H9 (cell line): Measurements from ENCODE around the gene DHRSX. TPM values are rescaled to one million over a fixed set of nuclear protein-coding genes. Genes with fewer than 3 reads are reported as not detected.

Source experiments
- DNase-seq: peaks from one replicate; pipeline ENCODE4 v3.0.0-alpha.2; 2017
- H2AFZ ChIP-seq: one replicate; pipeline ENCODE4 v1.6.1; 2013; ENCODE audit warnings: mild to moderate bottlenecking, low read length, control low read depth, moderate library complexity
- H2AK5ac ChIP-seq: 2 replicates; pipeline ENCODE4 v1.6.1; 2013; ENCODE audit warnings: low read length, control low read depth, mixed read lengths; ENCODE audit not compliant: insufficient read length
- H2BK120ac ChIP-seq: one replicate; pipeline ENCODE4 v1.6.1; 2013; ENCODE audit warnings: low read depth, mild to moderate bottlenecking, low read length, control low read depth, inconsistent platforms; ENCODE audit not compliant: poor library complexity, severe bottlenecking
- H2BK12ac ChIP-seq: 2 replicates; pipeline ENCODE4 v1.6.1; 2013; ENCODE audit warnings: low read length, control low read depth, mixed read lengths, low read depth; ENCODE audit not compliant: insufficient read length
- H2BK15ac ChIP-seq: 2 replicates; pipeline ENCODE4 v1.6.1; 2013; ENCODE audit warnings: low read depth, low read length, control low read depth
- H2BK20ac ChIP-seq: one replicate; pipeline ENCODE4 v1.6.1; 2013; ENCODE audit warnings: low read depth, mild to moderate bottlenecking, low read length, control low read depth, inconsistent platforms; ENCODE audit not compliant: poor library complexity, severe bottlenecking
- H2BK5ac ChIP-seq: 2 replicates; pipeline ENCODE4 v1.6.1; 2013; ENCODE audit warnings: low read length, control low read depth, mixed read lengths; ENCODE audit not compliant: insufficient read length
- H3K14ac ChIP-seq: 2 replicates; pipeline ENCODE4 v1.6.1; 2013; ENCODE audit warnings: low read length, control low read depth; ENCODE audit not compliant: insufficient read depth
- H3K18ac ChIP-seq: 2 replicates; pipeline ENCODE4 v1.6.1; 2013; ENCODE audit warnings: low read depth, mild to moderate bottlenecking, mixed read lengths, low read length, control low read depth; ENCODE audit not compliant: insufficient read length
- H3K23ac ChIP-seq: 2 replicates; pipeline ENCODE4 v1.6.1; 2013; ENCODE audit warnings: low read length, control low read depth, mixed read lengths, low read depth; ENCODE audit not compliant: insufficient read length
- H3K23me2 ChIP-seq: 2 replicates; pipeline ENCODE4 v1.6.1; 2013; ENCODE audit warnings: low read depth, mild to moderate bottlenecking, mixed read lengths, low read length, control low read depth; ENCODE audit not compliant: insufficient read length, poor library complexity, severe bottlenecking
- H3K27ac ChIP-seq: 2 replicates; pipeline ENCODE4 v1.5.1; 2013; ENCODE audit warnings: low read length, control low read depth, mixed read lengths, low read depth; ENCODE audit not compliant: insufficient read length
- H3K27me3 ChIP-seq: 2 replicates; pipeline ENCODE4 v1.6.1; 2013; ENCODE audit warnings: low read length, control low read depth, inconsistent platforms; ENCODE audit not compliant: insufficient read depth
- H3K4ac ChIP-seq: 2 replicates; pipeline ENCODE4 v1.6.1; 2013; ENCODE audit warnings: low read depth, mild to moderate bottlenecking, control low read depth, inconsistent platforms, low read length, moderate library complexity
- H3K4me1 ChIP-seq: 2 replicates; pipeline ENCODE4 v1.6.1; 2013; ENCODE audit warnings: low read length, control low read depth, inconsistent platforms; ENCODE audit not compliant: insufficient read depth
- H3K4me2 ChIP-seq: 2 replicates; pipeline ENCODE4 v1.6.1; 2013; ENCODE audit warnings: low read length, control low read depth, mixed read lengths; ENCODE audit not compliant: insufficient read length, insufficient read depth
- H3K56ac ChIP-seq: 2 replicates; pipeline ENCODE4 v1.6.1; 2013; ENCODE audit warnings: low read depth, mild to moderate bottlenecking, mixed read lengths, low read length, control low read depth; ENCODE audit not compliant: insufficient read length
- H3K79me1 ChIP-seq: 2 replicates; pipeline ENCODE4 v1.6.1; 2013; ENCODE audit warnings: low read depth, mild to moderate bottlenecking, moderate library complexity, low read length, control low read depth, inconsistent platforms; ENCODE audit not compliant: insufficient read depth, poor library complexity, severe bottlenecking
- H3K79me2 ChIP-seq: 2 replicates; pipeline ENCODE4 v1.6.1; 2013; ENCODE audit warnings: low read length, control low read depth, inconsistent platforms; ENCODE audit not compliant: insufficient read depth
- H3K9ac ChIP-seq: 2 replicates; pipeline ENCODE4 v1.6.1; 2013; ENCODE audit warnings: low read length, control low read depth, mixed read lengths; ENCODE audit not compliant: insufficient read length; ENCODE audit errors: extremely low read depth
- H3K9me3 ChIP-seq: one replicate; pipeline ENCODE4 v1.6.1; 2013; ENCODE audit warnings: low read depth, low read length, inconsistent platforms; ENCODE audit not compliant: control insufficient read depth
- H3T11ph ChIP-seq: one replicate; pipeline ENCODE4 v1.6.1; 2013; ENCODE audit warnings: mild to moderate bottlenecking, low read length, control low read depth, inconsistent platforms
- H4K20me1 ChIP-seq: one replicate; pipeline ENCODE4 v1.6.1; 2013; ENCODE audit not compliant: control insufficient read depth, insufficient read length, insufficient read depth
- H4K5ac ChIP-seq: 2 replicates; pipeline ENCODE4 v1.6.1; 2013; ENCODE audit warnings: low read depth, mild to moderate bottlenecking, mixed read lengths, low read length, control low read depth; ENCODE audit not compliant: insufficient read length
- H4K8ac ChIP-seq: replicated peaks from 2 replicates; pipeline ENCODE4 v1.6.1; 2013; ENCODE audit warnings: low read length, control low read depth, mixed read lengths, low read depth; ENCODE audit not compliant: insufficient read length
- H4K91ac ChIP-seq: 2 replicates; pipeline ENCODE4 v1.6.1; 2013; ENCODE audit warnings: low read depth, mild to moderate bottlenecking, moderate library complexity, mixed read lengths, low read length, control low read depth; ENCODE audit not compliant: insufficient read length
- H3K27ac Mint-ChIP-seq, 3 experiments: 2 replicates in 2 of 3; 3 replicates in 1 of 3; pipeline ENCODE4 v1.8.0; 2020 to 2021; ENCODE audit warnings: mixed read lengths in 3 of 3, mild to moderate bottlenecking in 1 of 3, moderate library complexity in 1 of 3
- H3K27me3 Mint-ChIP-seq: 2 replicates; pipeline ENCODE4 v1.8.0; 2021; ENCODE audit warnings: low read depth, mild to moderate bottlenecking, moderate library complexity, mixed read lengths
- H3K36me3 Mint-ChIP-seq, 3 experiments: 2 replicates in 2 of 3; 3 replicates in 1 of 3; pipeline ENCODE4 v1.8.0; 2020 to 2021; ENCODE audit warnings: low read depth in 3 of 3, mixed read lengths in 3 of 3; ENCODE audit not compliant: insufficient read depth in 1 of 3
- H3K4me1 Mint-ChIP-seq, 2 experiments: 2 replicates each; pipeline ENCODE4 v1.8.0; 2020; ENCODE audit warnings: mixed read lengths in 2 of 2
- H3K4me3 Mint-ChIP-seq, 2 experiments: 2 replicates in 1 of 2; 3 replicates in 1 of 2; pipeline ENCODE4 v1.8.0; 2020 to 2021; ENCODE audit warnings: mild to moderate bottlenecking in 2 of 2, mixed read lengths in 2 of 2, moderate library complexity in 1 of 2
- H3K9me3 Mint-ChIP-seq, 2 experiments: 2 replicates in 1 of 2; 3 replicates in 1 of 2; pipeline ENCODE4 v1.8.0; 2020; ENCODE audit warnings: mild to moderate bottlenecking in 2 of 2, mixed read lengths in 2 of 2, moderate library complexity in 1 of 2
- WGBS: extraction: QIAGEN DNeasy Blood & Tissue Kit; methylation state at CpG from one replicate; pipeline ENCODE4 v1.1.7; 2013; ENCODE audit warnings: missing lambda C conversion rate, low lambda C conversion rate, mixed read lengths; ENCODE audit not compliant: insufficient read length; ENCODE audit errors: extremely low coverage; 5-methylcytosine and 5-hydroxymethylcytosine counted together
- total RNA-seq: library from RNA; stranded (reverse); gene quantifications from 2 replicates; pipeline ENCODE4 v1.2.1, GENCODE V29; 2021
- TF ChIP-seq, protein P1 (sequence below): fragments of 200-600 bp; sonication (generic); conservative IDR thresholded peaks from 3 replicates; pipeline ENCODE4 v1.8.0; 2021; ENCODE audit warnings: antibody characterized with exemption, mild to moderate bottlenecking

DHRSX gene
- total RNA-seq, 1 experiment from 2014 or later: 44.0 TPM

DNA sequence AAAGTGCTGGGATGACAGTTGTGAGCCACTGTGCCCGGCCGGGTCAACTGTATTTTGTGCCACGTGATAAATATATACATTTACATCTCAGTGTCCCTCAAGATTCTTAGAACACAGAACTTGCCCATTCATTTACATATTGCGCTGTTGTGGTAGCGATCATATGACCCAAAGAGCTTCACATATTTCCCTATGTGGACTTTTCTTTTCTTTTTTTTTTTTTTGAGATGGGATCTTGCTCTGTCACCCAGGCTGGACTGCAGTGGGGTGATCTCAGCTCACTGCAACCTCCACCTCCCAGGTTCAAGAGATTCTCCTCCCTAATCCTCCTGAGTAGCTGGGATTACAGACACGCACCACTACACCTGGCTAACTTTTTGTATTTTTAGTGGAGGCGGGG lies 180.7 kb downstream of the DHRSX start:
- Histone ChIP-seq H3K4me2 (no peak overlapping the region), H3K56ac (no peak overlapping the region), H4K91ac (no peak overlapping the region), H2BK15ac (no peak overlapping the region), H2AFZ (no peak overlapping the region), H2AK5ac (no peak overlapping the region), H3K79me2 (no peaks in the 10 kb centered on the region), H3K4ac (no peak overlapping the region), H4K20me1 (no peaks in the 10 kb centered on the region), H3K27ac (no peak overlapping the region), H3K9me3 (no peaks in the 10 kb centered on the region), H2BK120ac (no peak overlapping the region), H4K8ac (no peak overlapping the region), H2BK20ac (no peak overlapping the region), H3K27me3 (no peaks in the 10 kb centered on the region), H3K4me1 (no peaks in the 10 kb centered on the region), H3T11ph (no peak overlapping the region), H3K23ac (no peak overlapping the region), H2BK12ac (no peak overlapping the region), H3K14ac (no peak overlapping the region), H3K9ac (no peak overlapping the region), H3K79me1 (no peaks in the 10 kb centered on the region), H4K5ac (no peak overlapping the region), H3K23me2 (no peaks in the 10 kb centered on the region), H3K18ac (no peak overlapping the region), H2BK5ac (no peak overlapping the region)
- Mint-ChIP-seq H3K9me3 (no peaks in the 10 kb centered on the region), H3K27ac (no peak overlapping the region), H3K4me1 (peaks cover 0 to 17% of the 10 kb centered on the region in 2 experiments; a peak in 3 of 4 replicates), H3K36me3 (peaks cover 3 to 11% (median 10%) of the 10 kb centered on the region in 3 experiments; a peak in 6 of 7 replicates), H3K4me3 (no peak overlapping the region), H3K27me3 (no peaks in the 10 kb centered on the region)
- no peak for DNase-seq
- TF ChIP-seq, protein P1, sequence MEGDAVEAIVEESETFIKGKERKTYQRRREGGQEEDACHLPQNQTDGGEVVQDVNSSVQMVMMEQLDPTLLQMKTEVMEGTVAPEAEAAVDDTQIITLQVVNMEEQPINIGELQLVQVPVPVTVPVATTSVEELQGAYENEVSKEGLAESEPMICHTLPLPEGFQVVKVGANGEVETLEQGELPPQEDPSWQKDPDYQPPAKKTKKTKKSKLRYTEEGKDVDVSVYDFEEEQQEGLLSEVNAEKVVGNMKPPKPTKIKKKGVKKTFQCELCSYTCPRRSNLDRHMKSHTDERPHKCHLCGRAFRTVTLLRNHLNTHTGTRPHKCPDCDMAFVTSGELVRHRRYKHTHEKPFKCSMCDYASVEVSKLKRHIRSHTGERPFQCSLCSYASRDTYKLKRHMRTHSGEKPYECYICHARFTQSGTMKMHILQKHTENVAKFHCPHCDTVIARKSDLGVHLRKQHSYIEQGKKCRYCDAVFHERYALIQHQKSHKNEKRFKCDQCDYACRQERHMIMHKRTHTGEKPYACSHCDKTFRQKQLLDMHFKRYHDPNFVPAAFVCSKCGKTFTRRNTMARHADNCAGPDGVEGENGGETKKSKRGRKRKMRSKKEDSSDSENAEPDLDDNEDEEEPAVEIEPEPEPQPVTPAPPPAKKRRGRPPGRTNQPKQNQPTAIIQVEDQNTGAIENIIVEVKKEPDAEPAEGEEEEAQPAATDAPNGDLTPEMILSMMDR: no peak
- no CpG with 5 or more reads among the region's 7 CpGs for WGBS
